ENCODE data around the gene IL1F10. TPM values are rescaled to one million over a fixed set of nuclear protein-coding genes. Genes with fewer than 3 reads are reported as not detected.

The IL1F10 gene
- total and polyA plus RNA-seq, 2 of the 8 experiments (the other 6 are each of a cell fraction or from before 2014, with no cell fraction given): not detected

GRCh38 chr2:113081488-113082210 is 13.9 kb downstream of the IL1F10 start:
- Histone ChIP-seq H3K56ac (replicated peaks; ENCODE audit: insufficient read length, low read depth, low read length) (no peak overlapping the region), H3K9me3 (ENCODE audit: insufficient read depth in 2 of 2, low read depth in 1 of 2, low read length in 1 of 2) (no peaks in the 10 kb centered on the region), H3K14ac (ENCODE audit: insufficient read length) (no peak overlapping the region), H4K20me1 (replicated peaks in 1 of 2; ENCODE audit: control insufficient read depth in 1 of 2, insufficient read depth in 2 of 2, low read length in 2 of 2) (no peaks in the 10 kb centered on the region), H3K23ac (ENCODE audit: insufficient read length) (no peak overlapping the region), H3K4me3 (ENCODE audit: extremely low read depth in 1 of 4, insufficient read depth in 2 of 4, low read depth in 3 of 4, low read length in 4 of 4) (no peak overlapping the region), H2BK120ac (replicated peaks; ENCODE audit: low read depth, low read length) (no peak overlapping the region), H3K4ac (replicated peaks; ENCODE audit: insufficient read length, low read depth, low read length) (no peak overlapping the region), H2BK20ac (ENCODE audit: low read length) (no peak overlapping the region), H3K79me1 (ENCODE audit: low read depth, low read length) (no peaks in the 10 kb centered on the region), H2AFZ (ENCODE audit: low read length) (no peak overlapping the region), H3K36me3 (ENCODE audit: control insufficient read depth in 2 of 4, insufficient read depth in 4 of 4, low read length in 3 of 4) (no peaks in the 10 kb centered on the region), H3K4me1 (replicated peaks in 1 of 4; ENCODE audit: control insufficient read depth in 3 of 4, insufficient read depth in 4 of 4, low read length in 3 of 4) (peaks cover 0 to 2% (median 0%) of the 10 kb centered on the region in 4 experiments; a peak in 1 of 7 replicates), H2AK5ac (ENCODE audit: low read depth, low read length) (no peak overlapping the region), H3K9ac (replicated peaks in 1 of 4; ENCODE audit: extremely low read depth in 1 of 4, low read depth in 3 of 4, low read length in 3 of 4) (no peak overlapping the region; a peak in 1 of 7 replicates), H3K23me2 (ENCODE audit: low read depth, low read length) (no peaks in the 10 kb centered on the region), H2BK15ac (ENCODE audit: low read length) (no peak overlapping the region), H3K27ac (ENCODE audit: low read depth, low read length) (no peak overlapping the region), H3K79me2 (ENCODE audit: control insufficient read depth in 1 of 2, insufficient read depth in 2 of 2, low read length in 2 of 2) (no peaks in the 10 kb centered on the region), H4K5ac (ENCODE audit: insufficient read length, low read depth, low read length) (no peak overlapping the region), H4K8ac (ENCODE audit: extremely low read depth, insufficient read depth, low read length) (no peak overlapping the region), H3K18ac (ENCODE audit: extremely low read depth, low read length) (no peak overlapping the region), H4K91ac (replicated peaks; ENCODE audit: insufficient read length, low read length) (no peak overlapping the region), H3K4me2 (ENCODE audit: insufficient read depth in 1 of 2, low read depth in 2 of 2, low read length in 2 of 2) (no peak overlapping the region), H2BK5ac (ENCODE audit: low read depth, low read length) (no peak overlapping the region), H2BK12ac (ENCODE audit: low read depth, low read length) (no peak overlapping the region), H3K27me3 (replicated peaks in 1 of 4; ENCODE audit: control insufficient read depth in 3 of 4, extremely low read depth in 1 of 4, insufficient read depth in 3 of 4, low read length in 3 of 4) (no peaks in the 10 kb centered on the region; a peak in 1 of 7 replicates)
- WGBS, 2 experiments (ENCODE audit: extremely low coverage in 1 of 2, insufficient coverage in 1 of 2, insufficient read length in 1 of 2, insufficient replicate concordance in 2 of 2, low coverage in 1 of 2, low lambda C conversion rate in 2 of 2, missing lambda C conversion rate in 1 of 2): 81% methylated on average over 2 of the region's 2 CpGs; no CpG with 5 or more reads in 1 of the 2 experiments
- DNase-seq (ENCODE audit: low read depth in 1 of 2, low spot score in 2 of 2) (no peak), FAIRE-seq (no peak)
- TF ChIP-seq CEBPB (IDR thresholded peaks at IDR 0.05; ENCODE audit: low read depth, low read length): no peak
- CTCF ChIA-PET (ENCODE audit: partially characterized antibody): interaction anchor here (0.8 to 11.0 kb wide), 7 partner anchors 8 to 125 kb away, joined by 3 to 159 read pairs (median 4); no protein-coding TSS in a partner anchor
- POLR2A ChIA-PET (ENCODE audit: partially characterized antibody): no interaction called here
